HepG2 (cell line): ENCODE results near the gene GALNT5. TPM values are rescaled to one million over a fixed set of nuclear protein-coding genes. Genes with fewer than 3 reads are reported as not detected.
"Not testable (repeated sequence)": the region's sequence is repeated elsewhere in the genome, so short reads cannot be mapped to it uniquely, and the experiment has no call there.

Source experiments
- ATAC-seq: fragments of 200-7000 bp; cut with Tn5 transposase; 3 replicates; pipeline ENCODE4 v1.9.1; 2020; ENCODE audit warnings: mild to moderate bottlenecking, moderate library complexity
- BruUV-seq: library from RNA; stranded (reverse); fragments of 400-500 nt; replicated peaks from 2 replicates; lab custom pipeline; 2021; lab: Mats Ljungman, UMichigan
- CTCF ChIA-PET: fragments of 300-600 bp; formaldehyde crosslinking; extraction: SDS; loops from one replicate; lab custom pipeline; 2021; ENCODE audit warnings: low total read pairs, inconsistent platforms, low intra/inter-chr PET ratio; lab: Yijun Ruan, JAX
- POLR2A ChIA-PET: fragments of 350-600 bp; sonication (Branson Sonifier 250); formaldehyde crosslinking; loops from one replicate; lab custom pipeline; 2020; ENCODE audit warnings: antibody characterized with exemption, inconsistent platforms; lab: Yijun Ruan, JAX
- DNase-seq: peaks from one replicate; pipeline ENCODE4 v3.0.0-alpha.2; 2015; ENCODE audit warnings: low spot score
- FAIRE-seq: peaks from 3 replicates; lab custom pipeline; 2011; peaks lifted over from hg19 to GRCh38; lab: Jason Lieb, UNC
- H2AFZ ChIP-seq: one replicate; pipeline ENCODE4 v1.6.1; 2011; ENCODE audit warnings: low read length, inconsistent platforms
- H3K27ac ChIP-seq: fragments of 300-600 bp; 3 replicates; pipeline ENCODE4 v1.8.0; 2011; ENCODE audit warnings: mixed run types, mild to moderate bottlenecking, mixed read lengths, low read length, inconsistent platforms; ENCODE audit not compliant: insufficient read depth; ENCODE audit errors: extremely low read length
- H3K27me3 ChIP-seq, 2 experiments: fragments of 200-600 bp in 1 of 2; 2 replicates in 1 of 2; 3 replicates in 1 of 2; pipeline versions ENCODE4 v1.6.0 to v1.8.0; 2011; ENCODE audit warnings: low read length in 2 of 2, mild to moderate bottlenecking in 2 of 2, moderate library complexity in 2 of 2, inconsistent platforms in 1 of 2; ENCODE audit not compliant: insufficient read depth in 2 of 2, control insufficient read depth in 1 of 2
- H3K36me3 ChIP-seq, 2 experiments: fragments of 200-600 bp in 1 of 2; replicated peaks in 1 of 2; 2 replicates in 1 of 2; 3 replicates in 1 of 2; pipeline versions ENCODE4 v1.5.1 to v1.8.0; 2011; ENCODE audit warnings: low read length in 2 of 2, inconsistent platforms in 1 of 2; ENCODE audit not compliant: insufficient read depth in 2 of 2, control insufficient read depth in 1 of 2
- H3K4me1 ChIP-seq: 2 replicates; pipeline ENCODE4 v1.5.1; 2012; ENCODE audit warnings: low read length, inconsistent platforms; ENCODE audit not compliant: insufficient read depth
- H3K4me2 ChIP-seq: 2 replicates; pipeline ENCODE4 v1.6.0; 2011; ENCODE audit warnings: low read depth, low read length, inconsistent platforms
- H3K4me3 ChIP-seq, 3 experiments: fragments of 200-600 bp in 1 of 3; sonication (generic), shearing (Covaris generic) in 1 of 3; replicated peaks in 1 of 3; 2 replicates each; pipeline ENCODE4 v1.5.1; 2011 to 2016; ENCODE audit warnings: low read length in 3 of 3, inconsistent platforms in 2 of 3, low read depth in 2 of 3, mild to moderate bottlenecking in 2 of 3, control low read depth in 1 of 3, mixed read lengths in 1 of 3; ENCODE audit not compliant: insufficient read depth in 1 of 3
- H3K79me2 ChIP-seq: one replicate; pipeline ENCODE4 v1.6.1; 2011; ENCODE audit warnings: low read length, inconsistent platforms; ENCODE audit not compliant: insufficient read depth
- H3K9ac ChIP-seq: 2 replicates; pipeline ENCODE4 v1.6.0; 2011; ENCODE audit warnings: mild to moderate bottlenecking, low read depth, low read length, inconsistent platforms; ENCODE audit not compliant: insufficient read depth
- H3K9me3 ChIP-seq: 2 replicates; pipeline ENCODE4 v1.5.1; 2012; ENCODE audit warnings: mild to moderate bottlenecking, low read length
- H4K20me1 ChIP-seq: 2 replicates; pipeline ENCODE4 v1.6.0; 2011; ENCODE audit warnings: inconsistent platforms, mild to moderate bottlenecking, low read length, moderate library complexity; ENCODE audit not compliant: insufficient read depth
- CENPBD1 ChIP-seq: sonication (generic); formaldehyde crosslinking; IDR thresholded peaks from 2 replicates; pipeline ENCODE4 v1.8.0; 2022; ENCODE audit warnings: missing genetic modification reagents, low read depth, mild to moderate bottlenecking, borderline replicate concordance
- CHD2 ChIP-seq: IDR thresholded peaks from 2 replicates; pipeline ENCODE4 v1.6.1; 2011; ENCODE audit warnings: low read depth, low read length, improper control_type of control experiment
- HIVEP1 ChIP-seq: sonication (generic); formaldehyde crosslinking; IDR thresholded peaks from 2 replicates; pipeline ENCODE4 v1.4.0; 2020; ENCODE audit warnings: mild to moderate bottlenecking, missing genetic modification reagents
- MAFK ChIP-seq, 2 experiments: IDR thresholded peaks in 1 of 2; conservative IDR thresholded peaks in 1 of 2; 2 replicates each; pipeline ENCODE4 v1.6.1; 2011; ENCODE audit warnings: improper control_type of control experiment in 2 of 2, low read length in 2 of 2
- MTA3 ChIP-seq: sonication (generic); formaldehyde crosslinking; IDR thresholded peaks from 2 replicates; pipeline ENCODE4 v1.4.0; 2020; ENCODE audit warnings: missing genetic modification reagents
- MXD1 ChIP-seq: sonication (generic); formaldehyde crosslinking; IDR thresholded peaks from 2 replicates; pipeline ENCODE4 v1.4.0; 2020; ENCODE audit warnings: mild to moderate bottlenecking, missing genetic modification reagents
- PHF8 ChIP-seq: sonication (generic); formaldehyde crosslinking; IDR thresholded peaks from 2 replicates; pipeline ENCODE4 v1.5.0; 2020; ENCODE audit warnings: missing genetic modification reagents
- POLR2AphosphoS2 ChIP-seq: IDR thresholded peaks from 2 replicates; pipeline ENCODE4 v1.6.1; 2011; ENCODE audit warnings: low read depth, low read length, improper control_type of control experiment
- RNF2 ChIP-seq: fragments of 450-650 bp; conservative IDR thresholded peaks from 2 replicates; pipeline ENCODE4 v1.6.1; 2016; ENCODE audit warnings: low read depth
- SCMH1 ChIP-seq: sonication (generic); formaldehyde crosslinking; IDR thresholded peaks from 2 replicates; pipeline ENCODE4 v1.9.0; 2021; ENCODE audit warnings: missing genetic modification reagents, mild to moderate bottlenecking, borderline replicate concordance
- TFDP1 ChIP-seq: IDR thresholded peaks from 2 replicates; pipeline ENCODE4 v1.6.1; 2016; ENCODE audit warnings: missing compliant biosample characterization, missing genetic modification reagents, borderline replicate concordance
- ZBTB34 ChIP-seq: sonication (generic); formaldehyde crosslinking; IDR thresholded peaks from 2 replicates; pipeline ENCODE4 v1.8.0; 2022; ENCODE audit warnings: mild to moderate bottlenecking, missing genetic modification reagents
- ZBTB7A ChIP-seq: sonication (generic); formaldehyde crosslinking; IDR thresholded peaks from 2 replicates; pipeline ENCODE4 v1.8.0; 2022; ENCODE audit warnings: mild to moderate bottlenecking, missing genetic modification reagents
- ZNF501 ChIP-seq: sonication (generic); formaldehyde crosslinking; IDR thresholded peaks from 2 replicates; pipeline ENCODE4 v1.5.1; 2020; ENCODE audit warnings: mild to moderate bottlenecking, moderate library complexity, missing genetic modification reagents
- ZNF570 ChIP-seq: sonication (generic); formaldehyde crosslinking; IDR thresholded peaks from 2 replicates; pipeline ENCODE4 v1.4.0; 2020; ENCODE audit warnings: mild to moderate bottlenecking, missing genetic modification reagents, borderline replicate concordance
- ZNF737 ChIP-seq: sonication (generic); formaldehyde crosslinking; IDR thresholded peaks from 2 replicates; pipeline ENCODE4 v1.5.0; 2020; ENCODE audit warnings: missing genetic modification reagents, mild to moderate bottlenecking, borderline replicate concordance
- WGBS: methylation state at CpG from one replicate; pipeline ENCODE4 v1.1.6; 2017; ENCODE audit warnings: low lambda C conversion rate; 5-methylcytosine and 5-hydroxymethylcytosine counted together
- in situ Hi-C: cut with HindIII; loops from 2 replicates; pipeline ENCODE4 v1.10.0; 2017; ENCODE audit warnings: low pct_unique_long_range_greater_than_20kb; ENCODE audit not compliant: extremely low pct_ligation_motif_present
- intact Hi-C: fragments of 100-400 bp; cut with micrococcal nuclease; formaldehyde crosslinking; loops from one replicate; pipeline ENCODE4 v1.10.0; 2022; ENCODE audit not compliant: unreplicated experiment
- polyA plus RNA-seq, 8 experiments: library from polyadenylated mRNA; depleted of rRNA in 3 of 8; stranded (reverse) in 7 of 8; unstranded in 1 of 8; fragments of >200 nt; fragmentation: Illumina TruSeq in 4 of 8; extraction: Trizol in 4 of 8; gene quantifications; 2 replicates each; pipeline versions ENCODE4 v1.2.1 to v1.2.3, GENCODE V29; 2011 to 2016; ENCODE audit warnings: low read depth in 4 of 8, missing spikeins in 1 of 8, mixed read lengths in 1 of 8; ENCODE audit not compliant: insufficient read depth in 1 of 8
- total RNA-seq, 5 experiments: library from RNA; depleted of rRNA; stranded (reverse); fragments of >200 nt; fragmentation: Illumina TruSeq; extraction: Trizol; gene quantifications; 2 replicates each; pipeline ENCODE4 v1.2.3, GENCODE V29; 2016; ENCODE audit warnings: low read depth in 1 of 5

The GALNT5 gene
- total and polyA plus RNA-seq, 2 of the 13 experiments (the other 11 are each of a cell fraction or from before 2014, with no cell fraction given): not detected

- no peak for TF ChIP-seq MAFK (conservative IDR thresholded peaks at IDR 0.05 in 1 of 2, IDR thresholded peaks at IDR 0.05 in 1 of 2; ENCODE audit: low read length in 2 of 2)
- TF ChIP-seq POLR2AphosphoS2: no peak
- no peak for TF ChIP-seq SCMH1 (CRISPR knock-in tag)
- TF ChIP-seq ZNF570 (CRISPR knock-in tag): no peak
- no peak for TF ChIP-seq CHD2
- no peak for TF ChIP-seq ZNF737
- no peak for TF ChIP-seq CENPBD1 (CRISPR knock-in tag)
- TF ChIP-seq RNF2: no peak
- TF ChIP-seq MTA3 (CRISPR knock-in tag): no peak
- TF ChIP-seq ZBTB34: no peak
- TF ChIP-seq PHF8 (CRISPR knock-in tag): no peak
- TF ChIP-seq TFDP1 (CRISPR knock-in tag): no peak
- TF ChIP-seq HIVEP1 (CRISPR knock-in tag): no peak
- no peak for TF ChIP-seq MXD1 (CRISPR knock-in tag)
- no peak for TF ChIP-seq ZBTB7A (CRISPR knock-in tag)
- no peak for TF ChIP-seq ZNF501 (CRISPR knock-in tag)
- Histone ChIP-seq H2AFZ (no peak overlapping the region), H3K4me2 (no peak overlapping the region), H3K9me3 (no peaks in the 10 kb centered on the region), H3K4me3 (no peak overlapping the region), H3K27me3 (no peaks in the 10 kb centered on the region), H3K27ac (no peak overlapping the region), H4K20me1 (no peaks in the 10 kb centered on the region), H3K4me1 (no peaks in the 10 kb centered on the region), H3K79me2 (no peaks in the 10 kb centered on the region), H3K36me3 (no peaks in the 10 kb centered on the region), H3K9ac (no peak overlapping the region)
- BruUV-seq: no TSS peak
- intact Hi-C loops (no loop called here), in situ Hi-C loops (no loop called here)
- FAIRE-seq: no peak
- CTCF ChIA-PET: no interaction called here
- 3% methylated on average over 1 of the region's 1 CpG for WGBS
- ATAC-seq: no peak
- no peak for DNase-seq
- POLR2A ChIA-PET: no interaction called here
Observed at GRCh38 chr2:157271590-157272203, 14.2 kb downstream of the GALNT5 start.

GRCh38 chr2:157279311-157279710, 21.8 kb downstream of the GALNT5 start:
- H3K27ac ChIP-seq, DNase-seq, CTCF ChIA-PET, H3K36me3 ChIP-seq, BruUV-seq, ATAC-seq, H3K27me3 ChIP-seq, H2AFZ ChIP-seq, intact Hi-C loops, POLR2A ChIA-PET, H4K20me1 ChIP-seq, in situ Hi-C loops, H3K4me1 ChIP-seq, H3K4me2 ChIP-seq, FAIRE-seq, H3K4me3 ChIP-seq, H3K79me2 ChIP-seq, H3K9me3 ChIP-seq, H3K9ac ChIP-seq: not testable (repeated sequence)
- WGBS: 0% methylated on average over 7 of the region's 7 CpGs
